Measurements from ENCODE around the gene SEC24D. TPM values are rescaled to one million over a fixed set of nuclear protein-coding genes. Genes with fewer than 3 reads are reported as not detected.
"Not testable (repeated sequence)": the region's sequence is repeated elsewhere in the genome, so short reads cannot be mapped to it uniquely, and the experiment has no call there.

Gene SEC24D
- total and polyA plus RNA-seq, 4 donors, result 12.7 to 40.9 (median 21.3) TPM

- not testable (repeated sequence) for H3K36me3 ChIP-seq (ENCODE audit: control insufficient read depth, insufficient read depth, low read length); H3K27ac ChIP-seq (ENCODE audit: low read depth, low read length); H3K9me3 ChIP-seq (ENCODE audit: control insufficient read depth, insufficient read depth, low read length); H3K4me3 ChIP-seq (ENCODE audit: low read depth, low read length); H3K4me1 ChIP-seq (ENCODE audit: control insufficient read depth, insufficient read depth, low read length); H3K27me3 ChIP-seq (ENCODE audit: control insufficient read depth, insufficient read depth, low read length); DNase-seq (ENCODE audit: low read depth in 4 of 6, low spot score in 6 of 6)
- no CpG with 5 or more reads among the region's 2 CpGs for WGBS (ENCODE audit: insufficient coverage)
These were observed 58.8 kb downstream of the SEC24D start for GRCh38 chr4:118776955-118777640.

- Histone ChIP-seq H3K9me3 (ENCODE audit: control insufficient read depth, insufficient read depth, low read length) (no peaks in the 10 kb centered on the region), H3K27ac (ENCODE audit: low read depth, low read length) (peak overlapping the region; percentile 7), H3K4me1 (ENCODE audit: control insufficient read depth, insufficient read depth, low read length) (no peaks in the 10 kb centered on the region), H3K27me3 (ENCODE audit: control insufficient read depth, insufficient read depth, low read length) (no peaks in the 10 kb centered on the region), H3K36me3 (ENCODE audit: control insufficient read depth, insufficient read depth, low read length) (no peaks in the 10 kb centered on the region), H3K4me3 (ENCODE audit: low read depth, low read length) (no peak overlapping the region)
- DNase-seq (ENCODE audit: low read depth in 4 of 6, low spot score in 6 of 6), result no peak
- WGBS (ENCODE audit: insufficient coverage), result no CpG with 5 or more reads among the region's 1 CpG
These were observed 59.6 kb downstream of the SEC24D start for GRCh38 chr4:118776157-118776954.

GRCh38 chr4:118775405-118775804 is 60.5 kb downstream of the SEC24D start:
- Histone ChIP-seq H3K9me3 (ENCODE audit: control insufficient read depth, insufficient read depth, low read length) (no peaks in the 10 kb centered on the region), H3K36me3 (ENCODE audit: control insufficient read depth, insufficient read depth, low read length) (no peaks in the 10 kb centered on the region), H3K27me3 (ENCODE audit: control insufficient read depth, insufficient read depth, low read length) (no peaks in the 10 kb centered on the region), H3K4me3 (ENCODE audit: low read depth, low read length) (no peak overlapping the region), H3K27ac (ENCODE audit: low read depth, low read length) (no peak overlapping the region), H3K4me1 (ENCODE audit: control insufficient read depth, insufficient read depth, low read length) (no peaks in the 10 kb centered on the region)
- WGBS (ENCODE audit: insufficient coverage), result no CpG with 5 or more reads among the region's 2 CpGs
- no peak for DNase-seq (ENCODE audit: low read depth in 4 of 6, low spot score in 6 of 6)

GRCh38 chr4:118774989-118775388 is 60.9 kb downstream of the SEC24D start:
- Histone ChIP-seq H3K4me1 (ENCODE audit: control insufficient read depth, insufficient read depth, low read length) (no peaks in the 10 kb centered on the region), H3K27me3 (ENCODE audit: control insufficient read depth, insufficient read depth, low read length) (no peaks in the 10 kb centered on the region), H3K27ac (ENCODE audit: low read depth, low read length) (no peak overlapping the region), H3K4me3 (ENCODE audit: low read depth, low read length) (no peak overlapping the region), H3K36me3 (ENCODE audit: control insufficient read depth, insufficient read depth, low read length) (no peaks in the 10 kb centered on the region), H3K9me3 (ENCODE audit: control insufficient read depth, insufficient read depth, low read length) (no peaks in the 10 kb centered on the region)
- WGBS (ENCODE audit: insufficient coverage), result no CpG with 5 or more reads among the region's 3 CpGs
- no peak for DNase-seq (ENCODE audit: low read depth in 4 of 6, low spot score in 6 of 6)

- no peak overlapping the region for H3K27ac ChIP-seq (ENCODE audit: low read depth, low read length)
- H3K4me1 ChIP-seq (ENCODE audit: control insufficient read depth, insufficient read depth, low read length), result no peaks in the 10 kb centered on the region
- H3K27me3 ChIP-seq (ENCODE audit: control insufficient read depth, insufficient read depth, low read length), result no peaks in the 10 kb centered on the region
- DNase-seq (ENCODE audit: low read depth in 4 of 6, low spot score in 6 of 6), result no peak
- no peaks in the 10 kb centered on the region for H3K9me3 ChIP-seq (ENCODE audit: control insufficient read depth, insufficient read depth, low read length)
- WGBS (ENCODE audit: insufficient coverage), result 100% methylated on average over 1 of the region's 1 CpG
- no peaks in the 10 kb centered on the region for H3K36me3 ChIP-seq (ENCODE audit: control insufficient read depth, insufficient read depth, low read length)
- no peak overlapping the region for H3K4me3 ChIP-seq (ENCODE audit: low read depth, low read length)
These were observed 61.6 kb downstream of the SEC24D start for GRCh38 chr4:118774321-118774720.

- DNase-seq (ENCODE audit: low read depth in 4 of 6, low spot score in 6 of 6), result no peak
- H3K27me3 ChIP-seq (ENCODE audit: control insufficient read depth, insufficient read depth, low read length), result no peaks in the 10 kb centered on the region
- no CpG with 5 or more reads among the region's 2 CpGs for WGBS (ENCODE audit: insufficient coverage)
- no peaks in the 10 kb centered on the region for H3K36me3 ChIP-seq (ENCODE audit: control insufficient read depth, insufficient read depth, low read length)
- no peak overlapping the region for H3K27ac ChIP-seq (ENCODE audit: low read depth, low read length)
- H3K4me3 ChIP-seq (ENCODE audit: low read depth, low read length), result no peak overlapping the region
- no peaks in the 10 kb centered on the region for H3K9me3 ChIP-seq (ENCODE audit: control insufficient read depth, insufficient read depth, low read length)
- H3K4me1 ChIP-seq (ENCODE audit: control insufficient read depth, insufficient read depth, low read length), result no peaks in the 10 kb centered on the region
These were observed 62.5 kb downstream of the SEC24D start for GRCh38 chr4:118773429-118773792.

GRCh38 chr4:118772767-118773428 is 63.0 kb downstream of the SEC24D start:
- H3K27me3 ChIP-seq (ENCODE audit: control insufficient read depth, insufficient read depth, low read length), result no peaks in the 10 kb centered on the region
- H3K9me3 ChIP-seq (ENCODE audit: control insufficient read depth, insufficient read depth, low read length), result no peaks in the 10 kb centered on the region
- no peak overlapping the region for H3K27ac ChIP-seq (ENCODE audit: low read depth, low read length)
- no peaks in the 10 kb centered on the region for H3K4me1 ChIP-seq (ENCODE audit: control insufficient read depth, insufficient read depth, low read length)
- H3K36me3 ChIP-seq (ENCODE audit: control insufficient read depth, insufficient read depth, low read length), result no peaks in the 10 kb centered on the region
- DNase-seq (ENCODE audit: low read depth in 4 of 6, low spot score in 6 of 6), result no peak
- no peak overlapping the region for H3K4me3 ChIP-seq (ENCODE audit: low read depth, low read length)
- WGBS (ENCODE audit: insufficient coverage), result 89% methylated on average over 3 of the region's 3 CpGs

- Histone ChIP-seq H3K4me1 (ENCODE audit: control insufficient read depth, insufficient read depth, low read length) (no peaks in the 10 kb centered on the region), H3K27me3 (ENCODE audit: control insufficient read depth, insufficient read depth, low read length) (no peaks in the 10 kb centered on the region), H3K36me3 (ENCODE audit: control insufficient read depth, insufficient read depth, low read length) (no peaks in the 10 kb centered on the region), H3K4me3 (ENCODE audit: low read depth, low read length) (no peak overlapping the region), H3K27ac (ENCODE audit: low read depth, low read length) (no peak overlapping the region), H3K9me3 (ENCODE audit: control insufficient read depth, insufficient read depth, low read length) (no peaks in the 10 kb centered on the region)
- DNase-seq (ENCODE audit: low read depth in 4 of 6, low spot score in 6 of 6), result peak in 5 of 6 donors; percentile 19 to 86 (median 42)
- 51% methylated on average over 5 of the region's 7 CpGs for WGBS (ENCODE audit: insufficient coverage)
These were observed 63.7 kb downstream of the SEC24D start for GRCh38 chr4:118772081-118772766.

- H3K4me3 ChIP-seq (ENCODE audit: low read depth, low read length), result no peak overlapping the region
- H3K27ac ChIP-seq (ENCODE audit: low read depth, low read length), result no peak overlapping the region
- no peak for DNase-seq (ENCODE audit: low read depth in 4 of 6, low spot score in 6 of 6)
- no CpG with 5 or more reads among the region's 2 CpGs for WGBS (ENCODE audit: insufficient coverage)
- H3K27me3 ChIP-seq (ENCODE audit: control insufficient read depth, insufficient read depth, low read length), result no peaks in the 10 kb centered on the region
- no peaks in the 10 kb centered on the region for H3K9me3 ChIP-seq (ENCODE audit: control insufficient read depth, insufficient read depth, low read length)
- H3K36me3 ChIP-seq (ENCODE audit: control insufficient read depth, insufficient read depth, low read length), result no peaks in the 10 kb centered on the region
- H3K4me1 ChIP-seq (ENCODE audit: control insufficient read depth, insufficient read depth, low read length), result no peaks in the 10 kb centered on the region
These were observed 65.2 kb downstream of the SEC24D start for GRCh38 chr4:118770741-118771187.

Data from spinal cord (tissue), 10 donors.